Left lobe of liver (tissue), 2 donors: ENCODE measurements around the gene C2CD4C. TPM values are rescaled to one million over a fixed set of nuclear protein-coding genes. Genes with fewer than 3 reads are reported as not detected.
"Not testable (repeated sequence)": the region's sequence is repeated elsewhere in the genome, so short reads cannot be mapped to it uniquely, and the experiment has no call there.

ENCODE experiments used
- ATAC-seq: fragments of 200-7000 bp; cut with Tn5 transposase; one replicate; pipeline ENCODE4 v1.9.1; 2020; ENCODE audit warnings: mild to moderate bottlenecking, moderate library complexity
- DNase-seq: peaks from one replicate; pipeline ENCODE4 v3.0.0-alpha.2; 2020; ENCODE audit warnings: low spot score
- total RNA-seq: library from RNA; stranded (reverse); gene quantifications from one replicate; pipeline ENCODE4 v1.2.1, GENCODE V29; 2021
- donor health status: DM: no; HTN: no; CAD: no; lungs with moderate emphysema.
- donor health status: DM: no; HTN: yes; CAD: no.

C2CD4C gene
- total RNA-seq, 1 donor from 2014 or later, result 0.33 TPM

DNA sequence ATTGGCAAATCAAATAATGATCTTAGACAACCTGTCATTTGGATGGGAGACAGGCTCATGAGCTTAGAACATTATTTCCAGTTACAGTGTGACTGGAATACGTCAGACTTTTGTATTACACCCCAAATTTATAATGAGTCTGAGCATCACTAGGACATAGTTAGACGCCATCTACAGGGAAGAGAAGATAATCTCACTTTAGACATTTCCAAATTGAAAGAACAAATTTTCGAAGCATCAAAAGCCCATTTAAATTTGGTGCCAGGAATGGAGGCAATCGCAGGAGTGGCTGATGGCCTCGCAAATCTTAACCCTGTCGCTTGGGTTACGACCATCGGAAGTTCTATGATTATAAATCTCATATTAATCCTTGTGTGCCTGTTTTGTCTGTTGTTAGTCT, 22.8 kb downstream of the C2CD4C start:
- not testable (repeated sequence) for ATAC-seq, DNase-seq

DNA sequence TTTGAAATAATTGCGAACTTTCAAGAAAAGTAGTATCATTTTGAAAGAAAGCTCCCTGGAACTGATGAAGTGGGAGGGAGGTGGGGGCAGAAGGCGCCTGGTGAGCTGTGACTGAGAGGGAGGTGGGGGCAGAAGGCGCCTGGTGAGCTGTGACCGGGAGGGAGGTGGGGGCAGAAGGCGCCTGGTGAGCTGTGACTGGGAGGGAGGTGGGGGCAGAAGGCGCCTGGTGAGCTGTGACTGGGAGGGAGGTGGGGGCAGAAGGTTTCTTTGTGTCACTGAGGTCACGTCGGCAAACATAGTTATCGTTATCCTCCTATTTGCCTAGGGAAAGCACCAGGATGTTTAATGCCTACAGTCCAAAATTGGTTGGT, 24.2 kb downstream of the C2CD4C start:
- peak; percentile 16 for DNase-seq

DNA sequence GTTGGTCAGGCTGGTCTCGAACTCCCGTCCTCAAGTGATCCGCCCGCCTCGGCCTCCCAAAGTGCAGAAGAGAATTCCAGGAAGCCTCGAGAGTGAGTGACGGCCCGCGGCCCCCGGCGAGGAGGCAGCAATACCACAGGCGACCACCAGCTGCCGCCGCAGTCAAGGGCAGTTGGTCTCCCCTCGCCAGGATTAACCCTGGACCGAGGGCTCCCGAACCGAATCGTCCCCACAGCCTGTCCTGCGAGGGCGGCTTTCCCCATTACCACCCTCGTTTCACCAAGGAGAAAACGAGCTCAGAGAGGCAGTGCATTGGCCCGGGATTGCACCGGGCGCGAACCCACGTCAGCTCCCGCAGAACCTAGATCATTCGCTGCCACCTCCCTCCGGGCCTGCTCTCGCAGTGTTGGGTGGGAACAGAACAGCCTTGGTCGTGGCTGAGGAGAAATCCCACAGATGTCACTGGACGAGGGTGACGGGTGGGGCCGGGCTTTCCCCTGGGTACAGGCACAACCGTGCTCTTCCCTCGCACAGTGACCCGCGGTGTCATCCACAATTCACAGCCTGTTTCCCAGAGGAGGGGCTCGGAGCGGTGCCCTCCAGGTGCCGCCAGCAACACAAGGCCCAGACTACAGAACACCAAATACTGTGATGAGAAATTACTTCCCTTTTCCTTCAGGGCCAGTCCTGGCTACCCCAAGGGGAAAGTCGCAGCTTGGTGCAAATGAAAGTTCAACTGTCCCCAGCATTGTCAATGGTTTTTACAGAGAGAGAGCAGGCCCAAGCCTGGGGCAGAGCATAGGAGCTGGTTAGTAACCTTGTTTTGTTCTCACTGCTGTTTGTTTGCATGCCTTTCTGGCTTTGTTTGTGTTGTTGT, 24.8 kb downstream of the C2CD4C start:
- DNase-seq (peak; percentile 47), ATAC-seq (peak; percentile 79)

More for the DNA sequence above, 24.2 kb downstream of the C2CD4C start:
- no peak for ATAC-seq

DNA sequence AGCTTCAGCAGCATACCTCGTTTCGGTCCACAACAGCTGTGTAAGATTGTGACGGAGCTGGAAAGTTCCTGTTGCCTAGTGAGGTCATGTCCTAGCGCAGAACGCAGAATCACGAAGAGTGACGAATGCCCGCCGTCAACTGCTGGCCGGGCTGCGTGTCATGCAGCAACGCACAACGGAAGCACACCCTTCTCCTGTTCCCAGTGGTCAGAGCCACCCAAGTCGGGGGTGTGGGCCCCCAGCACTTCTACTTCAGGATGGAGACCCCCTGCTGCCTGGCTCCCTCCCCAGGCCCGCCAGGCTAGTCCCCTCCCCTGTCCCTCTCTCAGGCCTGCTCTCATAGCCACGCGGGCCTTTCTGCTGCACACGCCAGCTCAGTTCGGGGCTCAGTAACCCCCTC, 25.9 kb downstream of the C2CD4C start:
- ATAC-seq, result no peak
- DNase-seq, result no peak

DNA sequence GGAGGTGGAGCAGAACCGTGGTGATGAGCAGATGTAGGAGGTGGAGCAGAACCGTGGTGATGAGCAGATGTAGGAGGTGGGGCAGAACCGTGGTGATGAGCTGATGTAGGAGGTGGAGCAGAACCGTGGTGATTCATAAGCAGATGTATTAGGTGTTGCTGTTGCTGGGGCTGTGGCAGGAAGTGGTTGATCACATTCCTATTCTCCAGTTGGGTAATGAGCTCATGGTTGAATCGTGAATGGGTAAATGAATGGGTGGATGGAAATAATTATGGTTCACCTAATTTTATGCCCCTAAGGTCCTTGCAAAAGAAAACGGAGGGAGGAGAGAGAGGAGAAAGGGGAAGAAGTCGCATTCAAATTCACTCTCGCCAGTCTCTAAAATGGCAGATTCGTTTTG, 26.4 kb downstream of the C2CD4C start:
- ATAC-seq, DNase-seq: not testable (repeated sequence)

DNA sequence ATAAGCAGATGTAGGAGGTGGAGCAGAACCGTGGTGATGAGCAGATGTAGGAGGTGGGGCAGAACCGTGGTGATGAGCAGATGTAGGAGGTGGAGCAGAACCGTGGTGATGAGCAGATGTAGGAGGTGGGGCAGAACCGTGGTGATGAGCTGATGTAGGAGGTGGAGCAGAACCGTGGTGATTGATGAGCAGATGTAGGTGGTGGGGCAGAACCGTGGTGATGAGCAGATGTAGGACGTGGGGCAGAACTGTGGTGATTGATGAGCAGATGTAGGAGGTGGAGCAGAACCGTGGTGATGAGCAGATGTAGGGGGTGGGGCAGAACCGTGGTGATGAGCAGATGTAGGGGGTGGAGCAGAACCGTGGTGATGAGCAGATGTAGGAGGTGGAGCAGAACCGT, 27.0 kb downstream of the C2CD4C start:
- ATAC-seq, DNase-seq: not testable (repeated sequence)

DNA sequence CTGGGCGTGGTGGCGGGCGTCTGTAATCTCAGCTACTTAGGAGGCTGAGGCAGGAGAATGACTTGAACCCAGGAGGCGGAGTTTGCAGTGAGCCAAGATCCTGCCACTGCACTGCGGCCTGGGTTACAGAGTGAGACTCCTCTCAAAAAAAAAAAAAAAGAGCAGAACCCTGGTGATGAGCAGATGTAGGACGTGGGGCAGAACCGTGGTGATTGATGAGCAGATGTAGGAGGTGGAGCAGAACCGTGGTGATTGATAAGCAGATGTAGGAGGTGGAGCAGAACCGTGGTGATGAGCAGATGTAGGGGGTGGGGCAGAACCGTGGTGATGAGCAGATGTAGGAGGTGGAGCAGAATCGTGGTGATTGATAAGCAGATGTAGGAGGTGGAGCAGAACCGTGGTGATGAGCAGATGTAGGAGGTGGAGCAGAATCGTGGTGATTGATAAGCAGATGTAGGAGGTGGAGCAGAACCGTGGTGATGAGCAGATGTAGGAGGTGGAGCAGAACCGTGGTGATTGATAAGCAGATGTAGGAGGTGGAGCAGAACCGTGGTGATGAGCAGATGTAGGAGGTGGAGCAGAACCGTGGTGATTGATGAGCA, 28.2 kb downstream of the C2CD4C start:
- ATAC-seq, DNase-seq: not testable (repeated sequence)

DNA sequence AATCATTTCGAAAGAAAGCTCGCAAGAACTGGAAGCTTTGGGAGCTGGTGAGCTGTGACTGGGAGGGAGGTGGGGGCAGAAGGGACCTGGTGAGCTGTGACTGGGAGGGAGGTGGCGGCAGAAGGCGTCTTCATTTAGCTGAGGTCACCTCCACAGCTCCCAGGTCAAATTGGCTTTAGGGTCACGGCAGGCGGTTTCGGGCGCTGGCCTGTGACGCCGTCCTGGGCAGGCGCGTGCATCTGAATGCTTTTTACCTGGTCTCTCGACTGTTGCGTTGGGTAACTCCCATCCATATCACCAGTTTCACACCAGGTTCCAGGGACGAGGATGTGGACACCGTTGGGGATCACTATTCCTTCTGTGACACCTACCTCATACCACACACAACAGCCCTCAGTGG, 29.2 kb downstream of the C2CD4C start:
- DNase-seq (no peak), ATAC-seq (no peak)

DNA sequence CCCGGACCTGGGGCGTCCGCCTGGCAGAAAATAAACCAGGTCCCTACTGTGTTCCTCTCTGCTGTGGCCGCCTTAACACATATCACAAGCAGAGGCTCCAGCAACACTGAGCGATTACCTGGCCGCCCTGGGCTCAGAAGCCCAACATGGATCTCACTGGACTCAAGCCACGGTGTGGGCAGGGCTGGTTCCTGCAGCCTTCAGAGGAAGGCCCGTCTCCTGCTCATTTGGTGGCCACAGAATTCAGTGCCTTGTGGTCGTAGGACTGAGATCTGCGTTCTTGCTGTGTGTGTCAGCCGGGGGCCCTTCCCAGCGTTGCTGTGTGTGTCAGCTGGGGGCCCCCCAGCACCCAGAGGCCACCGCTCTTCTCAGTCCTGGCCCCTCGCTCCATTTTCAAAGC, 30.2 kb downstream of the C2CD4C start:
- ATAC-seq, result no peak
- no peak for DNase-seq

DNA sequence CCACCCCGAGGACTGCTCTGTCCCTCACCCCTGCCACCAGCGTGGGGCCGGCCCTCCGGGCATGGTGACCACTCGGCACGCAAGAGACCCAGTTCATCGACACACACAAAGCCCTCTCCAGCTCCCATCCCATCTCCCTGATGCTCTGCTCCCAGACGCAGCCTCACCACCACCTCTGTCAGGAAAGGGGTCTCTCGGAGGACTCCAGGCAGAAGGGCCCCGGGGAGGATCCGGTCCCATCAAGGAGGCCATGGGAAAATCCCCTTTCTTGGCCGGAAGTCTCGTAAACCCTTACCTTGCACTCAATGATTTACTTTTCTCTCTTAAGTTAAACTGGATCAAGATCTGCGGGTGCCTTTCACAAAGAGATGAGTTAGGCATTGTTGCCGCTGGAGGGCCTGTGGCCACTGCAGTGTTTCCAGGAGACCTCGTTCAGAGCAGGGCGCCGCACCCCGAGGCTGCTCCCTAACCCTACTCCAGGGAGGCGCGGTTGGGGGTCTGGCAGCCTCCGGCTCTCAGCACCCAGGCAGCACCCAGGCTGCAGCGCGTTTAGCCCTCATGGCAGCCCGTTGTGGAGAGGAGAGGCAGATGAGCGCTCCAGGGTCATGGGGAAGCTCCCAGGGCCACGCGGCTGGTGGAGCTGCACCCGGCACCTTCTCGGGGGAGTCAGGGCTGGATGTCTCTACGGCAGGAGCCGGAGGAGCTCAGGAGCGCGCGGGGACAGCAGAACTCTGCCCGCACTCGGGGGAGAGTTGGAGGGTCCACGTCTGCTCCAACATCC, 31.0 kb downstream of the C2CD4C start:
- DNase-seq, result no peak

DNA sequence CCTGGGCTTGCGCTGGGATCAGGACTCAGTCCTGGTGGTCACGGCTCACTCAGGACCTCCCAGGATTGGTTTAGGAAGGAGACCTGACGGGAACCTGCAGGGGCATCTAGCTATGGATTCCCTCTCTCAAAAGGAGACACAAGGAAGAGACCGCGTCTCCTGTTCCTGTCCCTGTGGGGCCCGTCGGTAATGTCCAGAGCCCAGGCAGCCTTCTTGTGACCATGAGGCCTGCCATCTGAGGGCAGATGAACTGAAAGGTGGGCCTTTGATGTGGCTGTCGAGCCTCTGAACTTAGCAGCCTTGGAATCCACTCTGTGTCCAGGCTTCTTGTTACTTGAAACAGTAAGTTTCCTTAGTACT, 32.9 kb downstream of the C2CD4C start:
- no peak for ATAC-seq
- no peak for DNase-seq

More for the DNA sequence above, 31.0 kb downstream of the C2CD4C start:
- no peak for ATAC-seq

DNA sequence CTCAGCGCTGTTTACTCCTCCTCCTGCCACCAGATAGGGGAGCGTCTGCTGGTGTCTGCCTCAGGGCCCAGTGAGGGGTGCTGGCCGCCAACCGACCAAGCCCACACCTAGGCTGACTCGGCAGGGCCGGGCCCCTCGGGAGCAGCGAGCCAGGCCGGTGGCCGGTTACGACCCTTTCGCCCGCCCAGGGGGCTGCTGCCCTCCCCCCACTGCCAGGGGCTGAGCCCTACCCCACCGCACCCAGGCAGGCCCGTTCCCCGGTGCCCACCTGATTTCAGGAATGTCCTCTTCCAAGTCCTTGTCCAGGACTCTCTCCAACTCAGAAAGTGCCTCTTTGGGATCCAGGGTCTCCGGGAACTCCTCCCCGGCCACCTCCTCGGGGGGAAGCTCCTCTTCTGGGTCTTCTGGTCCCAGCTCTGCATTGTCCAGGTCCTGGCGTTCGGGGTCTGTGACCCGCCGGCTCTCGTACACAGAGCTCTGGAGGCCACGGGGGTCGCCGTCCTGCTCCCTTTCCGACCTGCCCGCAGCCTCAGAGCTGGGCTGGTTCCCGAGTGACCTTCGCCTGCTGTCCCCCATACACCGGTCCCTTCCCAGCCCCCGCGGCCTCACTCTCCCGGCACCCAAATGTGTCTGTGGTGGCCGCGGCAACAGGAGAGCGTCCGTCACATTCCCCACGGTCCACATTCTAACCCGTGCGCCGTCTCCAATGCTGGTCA, 33.4 kb downstream of the C2CD4C start:
- ATAC-seq (no peak), DNase-seq (peak; percentile 35)

DNA sequence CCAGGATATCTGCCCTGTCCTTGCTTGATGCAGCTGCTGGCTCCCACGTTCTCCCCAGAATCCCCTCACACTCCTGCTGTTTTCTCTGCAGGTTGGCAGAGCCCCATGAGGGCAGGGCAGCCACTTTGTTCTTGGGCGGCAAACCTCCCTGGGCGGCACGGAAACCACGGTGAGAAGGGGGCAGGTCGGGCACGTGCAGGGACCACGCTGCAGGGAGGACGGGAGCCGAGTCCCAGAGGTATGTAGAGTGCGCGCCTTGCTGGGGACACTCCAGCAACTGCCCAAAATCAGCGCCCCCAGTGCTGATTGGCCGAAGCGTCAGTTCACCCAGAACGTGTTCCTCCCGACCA, 34.1 kb downstream of the C2CD4C start:
- DNase-seq, result peak; percentile 38

DNA sequence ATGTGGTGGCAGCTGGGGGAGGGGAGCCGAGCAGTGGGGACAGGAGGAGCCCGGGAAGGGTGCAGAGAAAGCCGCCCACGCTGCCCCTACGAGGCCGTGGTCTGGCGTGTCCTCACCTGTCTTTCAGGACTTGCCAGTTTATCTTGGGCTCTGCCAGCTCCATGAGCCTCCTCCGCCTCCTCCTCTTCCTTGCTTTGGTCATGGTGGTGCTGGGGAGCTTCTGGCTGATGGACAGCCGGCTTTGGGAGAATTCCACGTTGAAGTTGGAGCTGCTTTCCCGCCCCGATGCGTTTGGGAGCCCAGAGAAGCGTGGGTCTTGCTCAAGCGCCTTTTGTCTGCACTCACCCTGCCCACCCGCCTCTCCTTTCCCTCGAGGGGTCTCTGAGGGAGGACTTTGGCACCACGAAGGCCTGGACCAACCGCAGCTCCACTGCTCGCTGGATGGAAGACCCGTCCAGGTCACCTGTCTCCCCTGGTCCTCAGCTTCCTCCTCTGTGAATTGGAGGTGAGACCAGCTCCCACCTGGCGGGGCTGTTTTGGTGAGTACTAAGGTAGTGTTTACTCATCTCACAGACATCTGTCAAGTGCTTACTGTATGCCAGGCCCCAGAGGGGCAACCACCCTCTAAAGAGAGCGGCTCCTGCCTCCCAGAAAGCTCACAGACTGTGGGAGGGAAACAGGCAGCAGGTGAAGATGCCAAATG, 34.6 kb downstream of the C2CD4C start:
- DNase-seq (peak; percentile 37), ATAC-seq (no peak)

More for the DNA sequence above, 34.1 kb downstream of the C2CD4C start:
- ATAC-seq, result no peak

DNA sequence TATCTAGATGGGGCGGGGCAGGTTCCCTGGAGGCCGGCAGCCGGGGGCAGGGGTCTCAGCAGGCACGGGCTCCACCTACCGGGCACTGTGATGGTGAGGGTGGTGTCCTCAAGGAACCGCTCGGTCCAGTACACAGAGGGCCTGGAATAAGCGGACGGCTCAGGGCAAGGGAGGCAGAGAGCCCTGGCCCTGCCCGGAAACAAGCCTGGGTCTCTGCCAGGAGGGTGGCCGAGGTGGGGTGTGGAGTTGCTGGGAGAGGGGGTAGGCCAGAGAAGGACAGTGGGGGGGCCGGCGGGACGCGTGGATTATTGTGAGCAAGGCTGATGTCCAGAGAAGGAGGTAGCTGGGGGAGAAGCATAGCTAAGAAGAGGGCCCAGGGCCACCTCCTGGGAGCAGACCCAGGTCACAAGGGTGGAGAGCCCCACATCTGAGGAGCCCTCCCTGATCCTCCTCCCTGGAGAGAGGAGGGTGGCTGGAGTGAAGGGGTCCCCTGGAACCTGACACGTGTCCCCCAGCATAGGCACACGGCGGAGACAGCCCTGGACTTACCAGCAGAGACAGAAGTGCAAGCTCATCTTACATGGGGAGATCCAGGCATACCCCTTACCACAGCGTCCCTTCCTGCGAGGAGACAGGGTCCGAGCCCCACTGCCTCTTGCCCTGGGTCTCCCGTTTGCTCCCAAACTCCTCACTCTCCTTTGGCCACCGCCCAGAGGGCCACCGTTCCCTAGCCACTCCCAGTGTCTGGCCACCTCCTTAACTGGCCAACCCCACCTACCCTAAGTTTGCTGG, 35.4 kb downstream of the C2CD4C start:
- peak; percentile 42 for DNase-seq
- ATAC-seq, result no peak

DNA sequence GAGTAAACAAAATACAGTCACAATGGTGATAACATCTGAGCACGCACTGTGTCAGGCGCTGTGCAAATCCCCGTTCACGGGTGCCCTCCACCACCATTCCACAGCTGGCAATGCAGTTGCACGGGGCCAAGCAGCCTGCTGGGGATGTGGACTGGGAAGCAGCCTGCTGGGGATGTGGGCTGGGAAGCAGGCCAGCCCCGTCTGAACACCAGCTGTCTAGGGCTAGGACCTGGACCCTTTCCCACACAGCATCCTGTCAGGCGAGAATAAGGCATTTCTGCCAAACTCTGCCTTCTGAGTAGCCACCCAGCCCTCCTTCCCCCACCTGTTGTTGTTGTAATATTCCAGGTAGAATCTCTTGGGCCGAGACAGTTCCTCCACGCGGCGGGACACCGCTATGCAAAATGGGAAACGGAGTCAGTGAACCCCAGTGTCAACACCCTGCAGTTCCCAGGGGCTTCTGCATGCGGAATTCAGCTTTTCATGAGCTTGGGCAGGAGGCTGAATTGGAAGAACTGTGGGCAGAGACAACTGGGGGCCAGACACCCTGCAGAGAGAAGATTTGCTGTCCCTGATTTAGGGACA, 36.5 kb downstream of the C2CD4C start:
- ATAC-seq (peak; percentile 29), DNase-seq (peak; percentile 37)

DNA sequence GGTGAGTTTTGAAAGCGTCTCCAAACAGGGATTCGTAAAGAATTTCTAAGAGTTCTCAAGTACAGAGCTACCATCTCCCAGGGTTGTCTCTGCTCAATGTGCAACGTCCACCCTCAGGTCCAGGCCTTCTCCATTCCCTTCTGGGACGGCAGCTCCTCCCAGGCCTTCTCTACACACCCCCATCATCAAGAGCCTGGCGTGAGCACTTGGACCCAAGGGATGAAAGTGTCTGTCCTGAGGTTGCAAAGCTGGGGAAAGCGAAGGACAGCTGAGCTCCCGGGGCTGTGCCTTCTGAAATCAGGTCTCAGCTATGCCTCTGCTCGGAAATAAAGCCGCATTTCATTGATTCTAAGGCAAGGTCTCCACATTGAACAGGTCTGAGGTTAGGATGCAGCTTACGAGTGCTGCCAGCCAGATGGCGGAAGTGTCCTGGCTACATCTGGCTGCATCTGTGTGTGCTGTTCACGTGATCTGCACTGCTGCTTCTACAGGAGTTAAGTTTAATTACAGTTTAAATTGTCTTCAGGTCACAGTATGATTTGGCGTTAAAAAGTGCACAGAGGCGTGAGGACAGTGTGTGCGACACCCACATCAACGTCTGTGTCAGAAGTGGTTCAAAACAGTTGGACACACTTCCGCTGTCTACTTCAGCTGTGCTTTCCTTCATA, 37.3 kb downstream of the C2CD4C start:
- ATAC-seq (no peak), DNase-seq (peak; percentile 30)

DNA sequence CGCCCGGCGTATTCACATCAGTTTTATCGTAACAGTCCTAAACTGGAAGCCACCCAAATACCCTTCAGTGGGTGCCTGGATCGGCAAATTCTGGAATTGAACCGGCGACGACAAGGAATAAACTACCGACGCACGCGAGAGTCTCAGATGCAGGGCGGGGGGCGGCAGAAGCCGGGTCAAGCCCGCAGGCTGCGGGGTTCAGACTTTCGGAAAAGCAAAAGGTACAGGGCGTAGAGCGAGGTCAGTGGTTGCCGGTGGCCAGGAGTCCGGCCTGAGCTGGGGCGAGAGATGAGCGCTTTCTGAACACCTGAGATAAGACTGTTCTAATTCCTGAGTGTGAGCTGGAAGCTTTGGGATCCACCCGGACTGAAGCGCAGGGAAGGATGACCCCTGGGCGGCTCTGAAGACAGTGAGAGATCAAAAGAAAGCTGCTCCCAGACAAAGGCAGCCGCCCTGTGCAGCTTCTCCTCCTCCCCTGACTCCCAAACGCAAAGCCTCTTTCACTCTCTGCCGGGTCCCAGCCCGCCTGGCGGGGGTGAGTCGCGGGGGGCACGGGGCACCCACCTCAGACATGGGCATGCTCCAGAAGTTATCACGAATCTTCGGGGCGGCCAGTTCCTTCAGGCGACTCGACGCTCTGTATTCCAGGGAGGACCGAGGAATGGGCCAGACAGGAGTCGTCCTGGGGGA, 38.2 kb downstream of the C2CD4C start:
- DNase-seq, result peak; percentile 29
- ATAC-seq, result no peak
